Hepatocyte (in vitro differentiated cells): ENCODE measurements around the gene HHATL. TPM values are rescaled to one million over a fixed set of nuclear protein-coding genes. Genes with fewer than 3 reads are reported as not detected.

Experiments
- DNase-seq: peaks from one replicate; pipeline ENCODE4 v3.0.0-alpha.2; 2016; ENCODE audit warnings: low spot score
- H2AFZ ChIP-seq: fragments of 200-600 bp; sonication (generic); 2 replicates; pipeline ENCODE4 v1.6.0; 2016; ENCODE audit warnings: antibody characterized with exemption, mild to moderate bottlenecking
- H3K27ac ChIP-seq: fragments of 200-600 bp; sonication (generic); 2 replicates; pipeline ENCODE4 v1.5.1; 2016; ENCODE audit warnings: mild to moderate bottlenecking
- H3K27me3 ChIP-seq: fragments of 200-600 bp; sonication (generic); 2 replicates; pipeline ENCODE4 v1.6.1; 2016
- H3K36me3 ChIP-seq: fragments of 200-600 bp; sonication (generic); replicated peaks from 2 replicates; pipeline ENCODE4 v1.5.1; 2016; ENCODE audit warnings: low read depth; ENCODE audit not compliant: insufficient read depth
- H3K4me1 ChIP-seq: fragments of 200-600 bp; sonication (generic); 2 replicates; pipeline ENCODE4 v1.5.1; 2016; ENCODE audit warnings: mild to moderate bottlenecking, moderate library complexity; ENCODE audit not compliant: insufficient read depth
- H3K4me2 ChIP-seq: fragments of 200-600 bp; sonication (generic); 2 replicates; pipeline ENCODE4 v1.6.0; 2016
- H3K4me3 ChIP-seq: fragments of 200-600 bp; sonication (generic); 2 replicates; pipeline ENCODE4 v1.5.1; 2016; ENCODE audit warnings: mild to moderate bottlenecking
- H3K79me2 ChIP-seq: fragments of 200-600 bp; sonication (generic); 2 replicates; pipeline ENCODE4 v1.6.0; 2017; ENCODE audit warnings: mild to moderate bottlenecking
- H3K9me2 ChIP-seq: fragments of 200-600 bp; sonication (generic); replicated peaks from 2 replicates; pipeline ENCODE4 v1.6.0; 2017; ENCODE audit warnings: mild to moderate bottlenecking; ENCODE audit not compliant: insufficient read depth
- H3K9me3 ChIP-seq: fragments of 200-600 bp; sonication (generic); 2 replicates; pipeline ENCODE4 v1.5.1; 2016; ENCODE audit warnings: low read depth, mild to moderate bottlenecking
- H4K20me1 ChIP-seq: fragments of 200-600 bp; sonication (generic); 2 replicates; pipeline ENCODE4 v1.6.0; 2016; ENCODE audit warnings: mild to moderate bottlenecking; ENCODE audit not compliant: insufficient read depth, poor library complexity, severe bottlenecking
- EZH2 ChIP-seq: fragments of 200-600 bp; sonication (generic); IDR thresholded peaks from 2 replicates; pipeline ENCODE4 v1.6.1; 2016; ENCODE audit warnings: antibody characterized with exemption, mild to moderate bottlenecking, borderline replicate concordance
- EZH2phosphoT487 ChIP-seq: fragments of 200-600 bp; sonication (generic); IDR thresholded peaks from one replicate; pipeline ENCODE4 v1.6.1; 2018; ENCODE audit warnings: antibody characterized with exemption, mild to moderate bottlenecking, low read depth, moderate library complexity; ENCODE audit not compliant: unreplicated experiment, severe bottlenecking
- WGBS: methylation state at CpG from one replicate; pipeline ENCODE4 v1.1.6; 2016; ENCODE audit warnings: low lambda C conversion rate; ENCODE audit errors: missing lambda C conversion rate; 5-methylcytosine and 5-hydroxymethylcytosine counted together
- polyA plus RNA-seq: library from polyadenylated mRNA; unstranded; fragments of >200 nt; fragmentation: Nextera tagmentation; extraction: Ambion mirVana; gene quantifications from 2 replicates; pipeline ENCODE4 v1.2.1, GENCODE V29; 2016
- total RNA-seq: library from RNA; depleted of rRNA; stranded (reverse); fragments of >200 nt; gene quantifications from 2 replicates; pipeline ENCODE4 v1.2.3, GENCODE V29; 2014
- TF ChIP-seq, protein P1 (sequence below): fragments of 200-600 bp; sonication (generic); IDR thresholded peaks from 2 replicates; pipeline ENCODE4 v1.5.1; 2016; ENCODE audit warnings: antibody characterized with exemption, mild to moderate bottlenecking; ENCODE audit not compliant: poor library complexity

The HHATL gene
- total RNA-seq = not detected in 2 replicates
- not detected in 2 replicates for polyA plus RNA-seq

- H3K4me2 ChIP-seq = no peak within 1 kb of the TSS
- H3K9me3 ChIP-seq = no peaks in the 10 kb centered on the region
- no peaks in the 10 kb centered on the region for H3K79me2 ChIP-seq
- whole genome bisulfite sequencing = 87% methylated on average over 15 of the region's 21 CpGs
- no peak within 1 kb of the TSS for H2AFZ ChIP-seq
- no peak within 1 kb of the TSS for H3K4me3 ChIP-seq
- H4K20me1 ChIP-seq = no peaks in the 10 kb centered on the region
- TF ChIP-seq EZH2 (no peak), EZH2phosphoT487 (no peak)
- TF ChIP-seq, protein P1, sequence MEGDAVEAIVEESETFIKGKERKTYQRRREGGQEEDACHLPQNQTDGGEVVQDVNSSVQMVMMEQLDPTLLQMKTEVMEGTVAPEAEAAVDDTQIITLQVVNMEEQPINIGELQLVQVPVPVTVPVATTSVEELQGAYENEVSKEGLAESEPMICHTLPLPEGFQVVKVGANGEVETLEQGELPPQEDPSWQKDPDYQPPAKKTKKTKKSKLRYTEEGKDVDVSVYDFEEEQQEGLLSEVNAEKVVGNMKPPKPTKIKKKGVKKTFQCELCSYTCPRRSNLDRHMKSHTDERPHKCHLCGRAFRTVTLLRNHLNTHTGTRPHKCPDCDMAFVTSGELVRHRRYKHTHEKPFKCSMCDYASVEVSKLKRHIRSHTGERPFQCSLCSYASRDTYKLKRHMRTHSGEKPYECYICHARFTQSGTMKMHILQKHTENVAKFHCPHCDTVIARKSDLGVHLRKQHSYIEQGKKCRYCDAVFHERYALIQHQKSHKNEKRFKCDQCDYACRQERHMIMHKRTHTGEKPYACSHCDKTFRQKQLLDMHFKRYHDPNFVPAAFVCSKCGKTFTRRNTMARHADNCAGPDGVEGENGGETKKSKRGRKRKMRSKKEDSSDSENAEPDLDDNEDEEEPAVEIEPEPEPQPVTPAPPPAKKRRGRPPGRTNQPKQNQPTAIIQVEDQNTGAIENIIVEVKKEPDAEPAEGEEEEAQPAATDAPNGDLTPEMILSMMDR = no peak
- DNase-seq = no peak
- H3K36me3 ChIP-seq = no peaks in the 10 kb centered on the region
- H3K27me3 ChIP-seq = no peaks in the 10 kb centered on the region
- H3K27ac ChIP-seq = no peak within 1 kb of the TSS
- H3K4me1 ChIP-seq = no peaks in the 10 kb centered on the region
- H3K9me2 ChIP-seq = no peaks in the 10 kb centered on the region
Measured at GRCh38 chr3:42702066-42702951, at the start of gene HHATL. Gene HHATL, minus strand, starts transcription at chr3:42702798. Its CDS starts 1,972 bp downstream, at chr3:42700826.

GRCh38 chr3:42751609-42752008, 49.0 kb upstream of the HHATL start:
- H3K27ac ChIP-seq = no peak overlapping the region
- no peaks in the 10 kb centered on the region for H3K79me2 ChIP-seq
- H3K9me3 ChIP-seq = no peaks in the 10 kb centered on the region
- no peak overlapping the region for H3K4me3 ChIP-seq
- H2AFZ ChIP-seq = no peak overlapping the region
- H3K4me2 ChIP-seq = no peak overlapping the region
- no peak for DNase-seq
- peaks cover 12% of the 10 kb centered on the region for H3K4me1 ChIP-seq
- no peaks in the 10 kb centered on the region for H4K20me1 ChIP-seq
- TF ChIP-seq EZH2phosphoT487 (no peak), EZH2 (no peak)
- TF ChIP-seq, protein P1 = no peak
- H3K27me3 ChIP-seq = no peaks in the 10 kb centered on the region
- H3K9me2 ChIP-seq = no peaks in the 10 kb centered on the region
- no peaks in the 10 kb centered on the region for H3K36me3 ChIP-seq
- 91% methylated on average over 9 of the region's 9 CpGs for WGBS

DNA sequence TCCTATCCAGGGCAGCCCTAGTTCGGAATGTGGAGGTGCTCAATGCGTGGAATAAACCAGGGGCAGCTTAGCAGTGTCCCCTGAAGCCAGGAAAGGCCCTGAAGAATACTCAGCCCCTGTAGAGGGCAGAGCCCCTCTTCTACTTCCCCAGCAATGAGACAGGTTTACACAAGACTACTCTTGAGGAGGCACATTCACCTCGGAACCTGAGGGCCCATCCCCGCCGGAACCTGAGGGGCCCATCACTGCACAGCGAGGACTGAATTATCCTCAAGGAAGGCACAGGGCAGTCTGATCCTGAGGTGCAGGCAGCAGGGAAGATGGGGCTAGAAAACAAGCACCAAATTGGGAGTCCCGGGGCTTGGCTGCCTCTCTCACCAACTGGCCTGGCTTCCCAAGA, 48.2 kb upstream of the HHATL start:
- no peaks in the 10 kb centered on the region for H3K27me3 ChIP-seq
- H3K79me2 ChIP-seq = no peaks in the 10 kb centered on the region
- H3K4me1 ChIP-seq = peaks cover 20% of the 10 kb centered on the region
- H3K36me3 ChIP-seq = no peaks in the 10 kb centered on the region
- no peak overlapping the region for H3K4me3 ChIP-seq
- TF ChIP-seq, protein P1 = no peak
- TF ChIP-seq EZH2phosphoT487 = no peak
- no peak for TF ChIP-seq EZH2
- no peak overlapping the region for H3K4me2 ChIP-seq
- WGBS = 95% methylated on average over 7 of the region's 7 CpGs
- DNase-seq = no peak
- H4K20me1 ChIP-seq = no peaks in the 10 kb centered on the region
- H3K9me3 ChIP-seq = no peaks in the 10 kb centered on the region
- no peak overlapping the region for H2AFZ ChIP-seq
- no peaks in the 10 kb centered on the region for H3K9me2 ChIP-seq
- no peak overlapping the region for H3K27ac ChIP-seq
